HG03558 (cell line): Measurements from ENCODE around the gene NSUN3.
"Not testable (repeated sequence)": the region's sequence is repeated elsewhere in the genome, so short reads cannot be mapped to it uniquely, and the experiment has no call there.

Source experiments
- ATAC-seq: cut with Tn5 transposase; IDR thresholded peaks from one replicate; pipeline ENCODE4 v1.9.1; 2021; ENCODE audit warnings: moderate number of reproducible peaks; ENCODE audit not compliant: unreplicated experiment; ENCODE audit errors: extremely low read depth

Gene NSUN3

GRCh38 chr3:94062513-94063404, at the start of gene NSUN3, which contains the start of gene DHFR2:
Gene NSUN3 (plus strand): TSS chr3:94063061. CDS start chr3:94063127, 66 bp downstream.
Gene DHFR2 (minus strand): TSS chr3:94062916. CDS start chr3:94061511, 1,405 bp downstream.
- peak; percentile 88 for ATAC-seq

- ATAC-seq: no peak
Measured at GRCh38 chr3:94015025-94015424, 47.8 kb upstream of the NSUN3 start.

- ATAC-seq: no peak
Measured at GRCh38 chr3:94019659-94020058, 43.2 kb upstream of the NSUN3 start.

- no peak for ATAC-seq
Measured at GRCh38 chr3:94020293-94020692, 42.6 kb upstream of the NSUN3 start.

- no peak for ATAC-seq
Measured at GRCh38 chr3:94024385-94024784, 38.5 kb upstream of the NSUN3 start.

- ATAC-seq: no peak
Measured at GRCh38 chr3:94026623-94027022, 36.2 kb upstream of the NSUN3 start.

GRCh38 chr3:94028093-94028837, 34.6 kb upstream of the NSUN3 start, which contains the start of gene STX19:
Gene STX19 (minus strand): TSS chr3:94028597. CDS start chr3:94015269, 13,328 bp downstream.
- ATAC-seq: no peak

- peak; percentile 60 for ATAC-seq
Measured at GRCh38 chr3:94036909-94037507, 25.9 kb upstream of the NSUN3 start.

GRCh38 chr3:94043285-94043684, 19.6 kb upstream of the NSUN3 start:
- no peak for ATAC-seq

GRCh38 chr3:94044100-94044936, 18.5 kb upstream of the NSUN3 start:
- ATAC-seq: not testable (repeated sequence)

- ATAC-seq: no peak
Measured at GRCh38 chr3:94046533-94046932, 16.3 kb upstream of the NSUN3 start.

- no peak for ATAC-seq
Measured at GRCh38 chr3:94049267-94049666, 13.6 kb upstream of the NSUN3 start.

- ATAC-seq: no peak
Measured at GRCh38 chr3:94050546-94050945, 12.3 kb upstream of the NSUN3 start.

- ATAC-seq: no peak
Measured at GRCh38 chr3:94061297-94061696, 1.6 kb upstream of the NSUN3 start.

GRCh38 chr3:94063496-94064119, 747 bp downstream of the NSUN3 start:
- ATAC-seq: no peak

GRCh38 chr3:94064243-94064860, 1.5 kb downstream of the NSUN3 start:
- ATAC-seq: no peak

GRCh38 chr3:94065122-94065521, 2.3 kb downstream of the NSUN3 start:
- no peak for ATAC-seq

GRCh38 chr3:94065819-94066480, 3.1 kb downstream of the NSUN3 start:
- ATAC-seq: no peak
